GM23338 (cell line): ENCODE data around the gene PNLIP. TPM values are rescaled to one million over a fixed set of nuclear protein-coding genes. Genes with fewer than 3 reads are reported as not detected.

Experiments used
- ATAC-seq: fragments of 200-7000 bp; cut with Tn5 transposase; 3 replicates; pipeline ENCODE4 v1.9.1; 2020
- DNase-seq: peaks from one replicate; pipeline ENCODE4 v3.0.0-alpha.2; 2015; ENCODE audit warnings: low spot score
- H2AFZ ChIP-seq: fragments of 200-600 bp; sonication (generic); 2 replicates; pipeline ENCODE4 v1.8.0; 2016; ENCODE audit warnings: antibody characterized with exemption, mild to moderate bottlenecking, moderate library complexity
- H3F3A ChIP-seq: fragments of 200-600 bp; sonication (generic); replicated peaks from 2 replicates; pipeline ENCODE4 v1.8.0; 2017; ENCODE audit warnings: antibody characterized with exemption, mixed run types, low read depth
- H3K27ac ChIP-seq: fragments of 200-600 bp; sonication (generic); 2 replicates; pipeline ENCODE4 v1.6.1; 2016; ENCODE audit warnings: low read depth
- H3K27me3 ChIP-seq: fragments of 200-600 bp; sonication (generic); 2 replicates; pipeline ENCODE4 v1.8.0; 2016; ENCODE audit warnings: mild to moderate bottlenecking, mixed run types, moderate library complexity; ENCODE audit not compliant: insufficient read depth
- H3K36me3 ChIP-seq: fragments of 200-600 bp; sonication (generic); 2 replicates; pipeline ENCODE4 v1.8.0; 2016; ENCODE audit warnings: mild to moderate bottlenecking; ENCODE audit not compliant: insufficient read depth
- H3K4me1 ChIP-seq: fragments of 200-600 bp; sonication (generic); 2 replicates; pipeline ENCODE4 v1.8.0; 2016; ENCODE audit warnings: mild to moderate bottlenecking, moderate library complexity; ENCODE audit not compliant: insufficient read depth
- H3K4me2 ChIP-seq: fragments of 200-600 bp; sonication (generic); 2 replicates; pipeline ENCODE4 v1.7.1; 2017; ENCODE audit warnings: mixed run types
- H3K4me3 ChIP-seq: fragments of 200-600 bp; sonication (generic); 2 replicates; pipeline ENCODE4 v1.6.1; 2016; ENCODE audit warnings: mixed run types
- H3K79me2 ChIP-seq: fragments of 200-600 bp; sonication (generic); replicated peaks from 2 replicates; pipeline ENCODE4 v1.8.0; 2017; ENCODE audit warnings: mild to moderate bottlenecking; ENCODE audit not compliant: insufficient read depth
- H3K9me2 ChIP-seq: fragments of 200-600 bp; sonication (generic); 2 replicates; pipeline ENCODE4 v1.8.0; 2017; ENCODE audit not compliant: insufficient read depth
- H4K20me1 ChIP-seq: fragments of 200-600 bp; sonication (generic); replicated peaks from 2 replicates; pipeline ENCODE4 v1.8.0; 2017; ENCODE audit warnings: mild to moderate bottlenecking; ENCODE audit not compliant: insufficient read depth
- H3K27ac Mint-ChIP-seq: 2 replicates; pipeline ENCODE4 v1.8.0; 2020; ENCODE audit warnings: inconsistent platforms, mild to moderate bottlenecking, moderate library complexity, mixed read lengths
- H3K27me3 Mint-ChIP-seq: 3 replicates; pipeline ENCODE4 v1.8.0; 2022; ENCODE audit warnings: low read depth, mild to moderate bottlenecking, moderate library complexity, mixed read lengths, inconsistent platforms; ENCODE audit not compliant: insufficient read depth, poor library complexity
- H3K36me3 Mint-ChIP-seq: 3 replicates; pipeline ENCODE4 v1.8.0; 2021; ENCODE audit warnings: low read depth, mild to moderate bottlenecking, inconsistent platforms, moderate library complexity, mixed read lengths
- H3K4me1 Mint-ChIP-seq: 3 replicates; pipeline ENCODE4 v1.8.0; 2020; ENCODE audit warnings: mild to moderate bottlenecking, inconsistent platforms, mixed read lengths
- H3K4me3 Mint-ChIP-seq: 3 replicates; pipeline ENCODE4 v1.8.0; 2021; ENCODE audit warnings: moderate library complexity, mild to moderate bottlenecking, inconsistent platforms, mixed read lengths
- H3K9me3 Mint-ChIP-seq: 3 replicates; pipeline ENCODE4 v1.8.0; 2020; ENCODE audit warnings: moderate library complexity, mild to moderate bottlenecking, inconsistent platforms, mixed read lengths
- CREB1 ChIP-seq: fragments of 250-450 bp; sonication (Bioruptor Pico); IDR thresholded peaks from 2 replicates; pipeline ENCODE4 v1.5.0; 2020; ENCODE audit warnings: low read depth, mild to moderate bottlenecking, moderate library complexity
- EZH2 ChIP-seq: fragments of 200-600 bp; sonication (generic); IDR thresholded peaks from one replicate; pipeline ENCODE4 v1.8.0; 2017; ENCODE audit warnings: antibody characterized with exemption, mild to moderate bottlenecking, low read depth; ENCODE audit not compliant: unreplicated experiment
- EZH2phosphoT487 ChIP-seq: fragments of 200-600 bp; sonication (generic); IDR thresholded peaks from one replicate; pipeline ENCODE4 v1.8.1; 2018; ENCODE audit warnings: antibody characterized with exemption; ENCODE audit not compliant: unreplicated experiment
- JUNB ChIP-seq: IDR thresholded peaks from one replicate; pipeline ENCODE4 v1.6.1; 2016; ENCODE audit warnings: antibody characterized with exemption; ENCODE audit not compliant: unreplicated experiment
- NANOG ChIP-seq: IDR thresholded peaks from 2 replicates; pipeline ENCODE4 v1.6.1; 2016; ENCODE audit warnings: antibody characterized with exemption, borderline replicate concordance
- POLR2AphosphoS5 ChIP-seq: IDR thresholded peaks from 2 replicates; pipeline ENCODE4 v1.6.1; 2016; ENCODE audit warnings: antibody characterized with exemption, low read depth
- STAT1 ChIP-seq: IDR thresholded peaks from one replicate; pipeline ENCODE4 v1.6.1; 2016; ENCODE audit warnings: antibody characterized with exemption; ENCODE audit not compliant: unreplicated experiment
- ZNF114 ChIP-seq: fragments of 250-450 bp; sonication (Bioruptor Pico); IDR thresholded peaks from 2 replicates; pipeline ENCODE4 v1.5.0; 2020; ENCODE audit warnings: mild to moderate bottlenecking, moderate library complexity
- ZNF331 ChIP-seq: fragments of 250-450 bp; sonication (Bioruptor Pico); IDR thresholded peaks from 2 replicates; pipeline ENCODE4 v1.5.0; 2020; ENCODE audit warnings: low read depth, mild to moderate bottlenecking, moderate library complexity
- polyA plus RNA-seq: library from polyadenylated mRNA; unstranded; fragments of >200 nt; fragmentation: Nextera tagmentation; extraction: Ambion mirVana; gene quantifications from 2 replicates; pipeline ENCODE4 v1.2.1, GENCODE V29; 2016
- total RNA-seq: library from RNA; depleted of rRNA; stranded (reverse); fragments of >200 nt; shearing (Covaris generic); gene quantifications from 2 replicates; pipeline ENCODE4 v1.2.3, GENCODE V29; 2014
- TF ChIP-seq, protein P1 (sequence below): IDR thresholded peaks from 2 replicates; pipeline ENCODE4 v1.6.1; 2016; ENCODE audit warnings: antibody characterized with exemption
- TF ChIP-seq, protein P2 (sequence below): fragments of 250-450 bp; sonication (Bioruptor Pico); IDR thresholded peaks from 2 replicates; pipeline ENCODE4 v1.5.0; 2020; ENCODE audit warnings: mild to moderate bottlenecking, moderate library complexity
- TF ChIP-seq, protein P3 (sequence below): IDR thresholded peaks from one replicate; pipeline ENCODE4 v1.6.1; 2018; ENCODE audit warnings: antibody characterized with exemption; ENCODE audit not compliant: unreplicated experiment
- TF ChIP-seq, protein P4 (sequence below), 2 experiments: fragments of 200-600 bp in 1 of 2; sonication (generic) in 1 of 2; conservative IDR thresholded peaks; 2 replicates each; pipeline versions ENCODE4 v1.5.1 to v1.6.1; 2016 to 2017; ENCODE audit warnings: antibody characterized with exemption in 2 of 2, low read depth in 2 of 2, mild to moderate bottlenecking in 2 of 2, moderate library complexity in 1 of 2

Gene PNLIP
- total and polyA plus RNA-seq, 2 experiments from 2014 or later, result not detected

DNA sequence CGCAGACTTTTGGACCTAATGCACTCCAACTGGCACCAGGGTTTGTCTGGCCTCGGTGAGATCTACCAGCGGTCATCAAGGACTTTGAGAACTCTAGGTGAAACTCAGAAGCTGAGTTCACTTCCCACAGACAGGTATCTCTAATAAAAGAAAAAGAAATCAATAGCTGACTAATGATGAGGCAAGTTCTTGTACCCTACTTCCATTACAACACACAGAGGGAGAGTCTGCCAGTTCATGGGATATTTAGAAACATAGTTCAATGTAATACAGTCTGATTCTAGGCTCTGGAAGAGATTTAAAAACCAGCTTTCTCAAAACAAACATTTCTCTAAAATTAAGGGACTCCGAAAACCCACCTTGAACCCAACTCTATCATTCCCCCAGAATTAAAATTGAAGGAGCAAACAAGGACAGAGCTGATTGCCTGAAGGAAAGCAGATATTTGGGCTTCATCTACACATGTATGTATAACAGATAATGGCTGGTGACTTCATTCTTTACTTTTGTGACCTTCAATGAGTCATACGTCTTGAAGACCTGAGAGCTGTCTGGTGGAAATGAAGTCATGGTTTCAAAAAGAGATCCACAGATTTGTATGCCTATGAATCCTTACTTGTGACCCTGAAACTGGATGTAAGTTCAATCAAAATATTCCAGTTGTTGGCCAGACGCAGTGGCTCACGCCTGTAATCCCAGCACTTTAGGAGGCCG is 42.3 kb downstream of the PNLIP start:
- no peak overlapping the region for H3K4me3 Mint-ChIP-seq
- Histone ChIP-seq H3K4me1 (no peaks in the 10 kb centered on the region), H3F3A (no peaks in the 10 kb centered on the region), H3K27ac (no peak overlapping the region), H3K4me3 (no peak overlapping the region), H2AFZ (no peak overlapping the region), H3K4me2 (no peak overlapping the region), H4K20me1 (no peaks in the 10 kb centered on the region), H3K27me3 (no peaks in the 10 kb centered on the region), H3K36me3 (no peaks in the 10 kb centered on the region), H3K9me2 (no peaks in the 10 kb centered on the region; the same call in none of the 2 replicates), H3K79me2 (no peaks in the 10 kb centered on the region)
- peaks cover 1% of the 10 kb centered on the region for H3K27me3 Mint-ChIP-seq
- no peak for TF ChIP-seq EZH2phosphoT487
- TF ChIP-seq JUNB, result no peak
- TF ChIP-seq ZNF331, result no peak
- TF ChIP-seq ZNF114 (CRISPR knock-in tag), result no peak
- TF ChIP-seq POLR2AphosphoS5, result no peak
- TF ChIP-seq CREB1, result no peak
- TF ChIP-seq, protein P1, sequence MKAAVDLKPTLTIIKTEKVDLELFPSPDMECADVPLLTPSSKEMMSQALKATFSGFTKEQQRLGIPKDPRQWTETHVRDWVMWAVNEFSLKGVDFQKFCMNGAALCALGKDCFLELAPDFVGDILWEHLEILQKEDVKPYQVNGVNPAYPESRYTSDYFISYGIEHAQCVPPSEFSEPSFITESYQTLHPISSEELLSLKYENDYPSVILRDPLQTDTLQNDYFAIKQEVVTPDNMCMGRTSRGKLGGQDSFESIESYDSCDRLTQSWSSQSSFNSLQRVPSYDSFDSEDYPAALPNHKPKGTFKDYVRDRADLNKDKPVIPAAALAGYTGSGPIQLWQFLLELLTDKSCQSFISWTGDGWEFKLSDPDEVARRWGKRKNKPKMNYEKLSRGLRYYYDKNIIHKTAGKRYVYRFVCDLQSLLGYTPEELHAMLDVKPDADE, result no peak
- TF ChIP-seq, protein P2, sequence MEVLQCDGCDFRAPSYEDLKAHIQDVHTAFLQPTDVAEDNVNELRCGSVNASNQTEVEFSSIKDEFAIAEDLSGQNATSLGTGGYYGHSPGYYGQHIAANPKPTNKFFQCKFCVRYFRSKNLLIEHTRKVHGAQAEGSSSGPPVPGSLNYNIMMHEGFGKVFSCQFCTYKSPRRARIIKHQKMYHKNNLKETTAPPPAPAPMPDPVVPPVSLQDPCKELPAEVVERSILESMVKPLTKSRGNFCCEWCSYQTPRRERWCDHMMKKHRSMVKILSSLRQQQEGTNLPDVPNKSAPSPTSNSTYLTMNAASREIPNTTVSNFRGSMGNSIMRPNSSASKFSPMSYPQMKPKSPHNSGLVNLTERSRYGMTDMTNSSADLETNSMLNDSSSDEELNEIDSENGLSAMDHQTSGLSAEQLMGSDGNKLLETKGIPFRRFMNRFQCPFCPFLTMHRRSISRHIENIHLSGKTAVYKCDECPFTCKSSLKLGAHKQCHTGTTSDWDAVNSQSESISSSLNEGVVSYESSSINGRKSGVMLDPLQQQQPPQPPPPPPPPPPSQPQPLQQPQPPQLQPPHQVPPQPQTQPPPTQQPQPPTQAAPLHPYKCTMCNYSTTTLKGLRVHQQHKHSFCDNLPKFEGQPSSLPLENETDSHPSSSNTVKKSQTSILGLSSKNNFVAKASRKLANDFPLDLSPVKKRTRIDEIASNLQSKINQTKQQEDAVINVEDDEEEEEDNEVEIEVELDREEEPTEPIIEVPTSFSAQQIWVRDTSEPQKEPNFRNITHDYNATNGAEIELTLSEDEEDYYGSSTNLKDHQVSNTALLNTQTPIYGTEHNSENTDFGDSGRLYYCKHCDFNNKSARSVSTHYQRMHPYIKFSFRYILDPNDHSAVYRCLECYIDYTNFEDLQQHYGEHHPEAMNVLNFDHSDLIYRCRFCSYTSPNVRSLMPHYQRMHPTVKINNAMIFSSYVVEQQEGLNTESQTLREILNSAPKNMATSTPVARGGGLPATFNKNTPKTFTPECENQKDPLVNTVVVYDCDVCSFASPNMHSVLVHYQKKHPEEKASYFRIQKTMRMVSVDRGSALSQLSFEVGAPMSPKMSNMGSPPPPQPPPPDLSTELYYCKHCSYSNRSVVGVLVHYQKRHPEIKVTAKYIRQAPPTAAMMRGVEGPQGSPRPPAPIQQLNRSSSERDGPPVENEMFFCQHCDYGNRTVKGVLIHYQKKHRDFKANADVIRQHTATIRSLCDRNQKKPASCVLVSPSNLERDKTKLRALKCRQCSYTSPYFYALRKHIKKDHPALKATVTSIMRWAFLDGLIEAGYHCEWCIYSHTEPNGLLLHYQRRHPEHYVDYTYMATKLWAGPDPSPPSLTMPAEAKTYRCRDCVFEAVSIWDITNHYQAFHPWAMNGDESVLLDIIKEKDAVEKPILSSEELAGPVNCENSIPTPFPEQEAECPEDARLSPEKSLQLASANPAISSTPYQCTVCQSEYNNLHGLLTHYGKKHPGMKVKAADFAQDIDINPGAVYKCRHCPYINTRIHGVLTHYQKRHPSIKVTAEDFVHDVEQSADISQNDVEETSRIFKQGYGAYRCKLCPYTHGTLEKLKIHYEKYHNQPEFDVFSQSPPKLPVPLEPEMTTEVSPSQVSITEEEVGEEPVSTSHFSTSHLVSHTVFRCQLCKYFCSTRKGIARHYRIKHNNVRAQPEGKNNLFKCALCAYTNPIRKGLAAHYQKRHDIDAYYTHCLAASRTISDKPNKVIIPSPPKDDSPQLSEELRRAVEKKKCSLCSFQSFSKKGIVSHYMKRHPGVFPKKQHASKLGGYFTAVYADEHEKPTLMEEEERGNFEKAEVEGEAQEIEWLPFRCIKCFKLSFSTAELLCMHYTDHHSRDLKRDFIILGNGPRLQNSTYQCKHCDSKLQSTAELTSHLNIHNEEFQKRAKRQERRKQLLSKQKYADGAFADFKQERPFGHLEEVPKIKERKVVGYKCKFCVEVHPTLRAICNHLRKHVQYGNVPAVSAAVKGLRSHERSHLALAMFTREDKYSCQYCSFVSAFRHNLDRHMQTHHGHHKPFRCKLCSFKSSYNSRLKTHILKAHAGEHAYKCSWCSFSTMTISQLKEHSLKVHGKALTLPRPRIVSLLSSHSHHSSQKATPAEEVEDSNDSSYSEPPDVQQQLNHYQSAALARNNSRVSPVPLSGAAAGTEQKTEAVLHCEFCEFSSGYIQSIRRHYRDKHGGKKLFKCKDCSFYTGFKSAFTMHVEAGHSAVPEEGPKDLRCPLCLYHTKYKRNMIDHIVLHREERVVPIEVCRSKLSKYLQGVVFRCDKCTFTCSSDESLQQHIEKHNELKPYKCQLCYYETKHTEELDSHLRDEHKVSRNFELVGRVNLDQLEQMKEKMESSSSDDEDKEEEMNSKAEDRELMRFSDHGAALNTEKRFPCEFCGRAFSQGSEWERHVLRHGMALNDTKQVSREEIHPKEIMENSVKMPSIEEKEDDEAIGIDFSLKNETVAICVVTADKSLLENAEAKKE (CRISPR knock-in tag), result no peak
- TF ChIP-seq STAT1, result no peak
- no peak for TF ChIP-seq NANOG
- TF ChIP-seq EZH2, result no peak
- TF ChIP-seq, protein P3, sequence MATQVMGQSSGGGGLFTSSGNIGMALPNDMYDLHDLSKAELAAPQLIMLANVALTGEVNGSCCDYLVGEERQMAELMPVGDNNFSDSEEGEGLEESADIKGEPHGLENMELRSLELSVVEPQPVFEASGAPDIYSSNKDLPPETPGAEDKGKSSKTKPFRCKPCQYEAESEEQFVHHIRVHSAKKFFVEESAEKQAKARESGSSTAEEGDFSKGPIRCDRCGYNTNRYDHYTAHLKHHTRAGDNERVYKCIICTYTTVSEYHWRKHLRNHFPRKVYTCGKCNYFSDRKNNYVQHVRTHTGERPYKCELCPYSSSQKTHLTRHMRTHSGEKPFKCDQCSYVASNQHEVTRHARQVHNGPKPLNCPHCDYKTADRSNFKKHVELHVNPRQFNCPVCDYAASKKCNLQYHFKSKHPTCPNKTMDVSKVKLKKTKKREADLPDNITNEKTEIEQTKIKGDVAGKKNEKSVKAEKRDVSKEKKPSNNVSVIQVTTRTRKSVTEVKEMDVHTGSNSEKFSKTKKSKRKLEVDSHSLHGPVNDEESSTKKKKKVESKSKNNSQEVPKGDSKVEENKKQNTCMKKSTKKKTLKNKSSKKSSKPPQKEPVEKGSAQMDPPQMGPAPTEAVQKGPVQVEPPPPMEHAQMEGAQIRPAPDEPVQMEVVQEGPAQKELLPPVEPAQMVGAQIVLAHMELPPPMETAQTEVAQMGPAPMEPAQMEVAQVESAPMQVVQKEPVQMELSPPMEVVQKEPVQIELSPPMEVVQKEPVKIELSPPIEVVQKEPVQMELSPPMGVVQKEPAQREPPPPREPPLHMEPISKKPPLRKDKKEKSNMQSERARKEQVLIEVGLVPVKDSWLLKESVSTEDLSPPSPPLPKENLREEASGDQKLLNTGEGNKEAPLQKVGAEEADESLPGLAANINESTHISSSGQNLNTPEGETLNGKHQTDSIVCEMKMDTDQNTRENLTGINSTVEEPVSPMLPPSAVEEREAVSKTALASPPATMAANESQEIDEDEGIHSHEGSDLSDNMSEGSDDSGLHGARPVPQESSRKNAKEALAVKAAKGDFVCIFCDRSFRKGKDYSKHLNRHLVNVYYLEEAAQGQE, result no peak
- TF ChIP-seq, protein P4, sequence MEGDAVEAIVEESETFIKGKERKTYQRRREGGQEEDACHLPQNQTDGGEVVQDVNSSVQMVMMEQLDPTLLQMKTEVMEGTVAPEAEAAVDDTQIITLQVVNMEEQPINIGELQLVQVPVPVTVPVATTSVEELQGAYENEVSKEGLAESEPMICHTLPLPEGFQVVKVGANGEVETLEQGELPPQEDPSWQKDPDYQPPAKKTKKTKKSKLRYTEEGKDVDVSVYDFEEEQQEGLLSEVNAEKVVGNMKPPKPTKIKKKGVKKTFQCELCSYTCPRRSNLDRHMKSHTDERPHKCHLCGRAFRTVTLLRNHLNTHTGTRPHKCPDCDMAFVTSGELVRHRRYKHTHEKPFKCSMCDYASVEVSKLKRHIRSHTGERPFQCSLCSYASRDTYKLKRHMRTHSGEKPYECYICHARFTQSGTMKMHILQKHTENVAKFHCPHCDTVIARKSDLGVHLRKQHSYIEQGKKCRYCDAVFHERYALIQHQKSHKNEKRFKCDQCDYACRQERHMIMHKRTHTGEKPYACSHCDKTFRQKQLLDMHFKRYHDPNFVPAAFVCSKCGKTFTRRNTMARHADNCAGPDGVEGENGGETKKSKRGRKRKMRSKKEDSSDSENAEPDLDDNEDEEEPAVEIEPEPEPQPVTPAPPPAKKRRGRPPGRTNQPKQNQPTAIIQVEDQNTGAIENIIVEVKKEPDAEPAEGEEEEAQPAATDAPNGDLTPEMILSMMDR (conservative IDR thresholded peaks at IDR 0.05; ENCODE audit: low read depth in 2 of 2), result no peak
- no peaks in the 10 kb centered on the region for H3K4me1 Mint-ChIP-seq
- no peaks in the 10 kb centered on the region for H3K36me3 Mint-ChIP-seq
- no peak for DNase-seq
- H3K27ac Mint-ChIP-seq, result no peak overlapping the region
- ATAC-seq, result no peak
- no peaks in the 10 kb centered on the region for H3K9me3 Mint-ChIP-seq
